Aorta (tissue), 5 donors: ENCODE measurements around the gene HACE1. TPM values are rescaled to one million over a fixed set of nuclear protein-coding genes. Genes with fewer than 3 reads are reported as not detected.

Experiments used
- ATAC-seq: fragments of 200-7000 bp; cut with Tn5 transposase; one replicate; pipeline ENCODE4 v1.9.1; 2022; ENCODE audit warnings: moderate library complexity; ENCODE audit not compliant: low FRiP score
- DNase-seq, 2 donors: peaks; one replicate each; pipeline ENCODE4 v3.0.0-alpha.2; 2020
- H3K27ac ChIP-seq, 2 donors: one replicate each; pipeline ENCODE4 v1.5.1; 2013; ENCODE audit warnings: low read length in 2 of 2, mild to moderate bottlenecking in 2 of 2, moderate library complexity in 2 of 2, control low read depth in 1 of 2, inconsistent platforms in 1 of 2, low read depth in 1 of 2
- H3K27me3 ChIP-seq, 2 donors: one replicate each; pipeline ENCODE4 v1.6.1; 2013; ENCODE audit warnings: control low read depth in 1 of 2, low read length in 1 of 2, mild to moderate bottlenecking in 1 of 2, moderate library complexity in 1 of 2; ENCODE audit not compliant: insufficient read depth in 2 of 2, control insufficient read depth in 1 of 2
- H3K36me3 ChIP-seq, 2 donors: one replicate each; pipeline ENCODE4 v1.6.1; 2013; ENCODE audit warnings: control low read depth in 1 of 2, low read length in 1 of 2, mild to moderate bottlenecking in 1 of 2; ENCODE audit not compliant: insufficient read depth in 2 of 2, control insufficient read depth in 1 of 2
- H3K4me1 ChIP-seq, 2 donors: one replicate each; pipeline ENCODE4 v1.6.1; 2013; ENCODE audit warnings: low read length in 2 of 2, control low read depth in 1 of 2, mild to moderate bottlenecking in 1 of 2, moderate library complexity in 1 of 2; ENCODE audit not compliant: insufficient read depth in 2 of 2, control insufficient read depth in 1 of 2
- H3K4me3 ChIP-seq, 2 donors: one replicate each; pipeline ENCODE4 v1.5.1; 2013; ENCODE audit warnings: low read length in 2 of 2, control low read depth in 1 of 2, mild to moderate bottlenecking in 1 of 2
- H3K9me3 ChIP-seq: one replicate; pipeline ENCODE4 v1.6.1; 2013; ENCODE audit warnings: mild to moderate bottlenecking, low read length; ENCODE audit not compliant: control insufficient read depth
- WGBS, 2 donors: extraction: QIAGEN DNeasy Blood & Tissue Kit; methylation state at CpG; one replicate each; pipeline ENCODE4 v1.1.7; 2013; 5-methylcytosine and 5-hydroxymethylcytosine counted together
- intact Hi-C, 2 donors: fragments of 100-400 bp; cut with DNase I; formaldehyde crosslinking; loops; one replicate each; pipeline versions ENCODE4 v1.14.2 to v1.15.0; 2022
- polyA plus RNA-seq, 2 donors: library from polyadenylated mRNA; stranded (reverse); fragments of 200-250 nt; gene quantifications; one replicate each; pipeline ENCODE4 v1.2.3, GENCODE V29; 2013
- total RNA-seq, 2 donors: library from RNA; stranded (reverse); fragmentation: NEBNext Ultra II Directional; extraction: Animal tissue kit (Norgen Biotek cat#: 25700); gene quantifications; one replicate each; pipeline ENCODE4 v1.2.1, GENCODE V29; 2021
- donor health status: healthy with polysubstance abuse.
- donor health status: Bipolar disorder and iron deficiency.
- donor health status: DM: no; HTN: no; CAD: no.
- donor health status: DM: no; HTN: no; CAD: no.
- donor health status: DM: yes; HTN: yes; CAD: no.

HACE1 gene
- total and polyA plus RNA-seq, 4 donors = 7.8 to 24.0 (median 13.0) TPM

GRCh38 chr6:104689551-104690205 lies 170.0 kb downstream of the HACE1 start:
- no peaks in the 10 kb centered on the region for H3K9me3 ChIP-seq
- ATAC-seq (no peak), DNase-seq (no peak)
- no peak overlapping the region for H3K27ac ChIP-seq
- H3K4me3 ChIP-seq = no peak overlapping the region
- WGBS, 2 donors = 68 to 74% methylated on average over 3 of the region's 3 CpGs
- no peaks in the 10 kb centered on the region for H3K36me3 ChIP-seq
- intact Hi-C loops = no loop called here
- no peaks in the 10 kb centered on the region for H3K27me3 ChIP-seq
- H3K4me1 ChIP-seq = no peaks in the 10 kb centered on the region

- Histone ChIP-seq H3K27ac (no peak overlapping the region), H3K27me3 (no peaks in the 10 kb centered on the region), H3K4me3 (no peak overlapping the region), H3K4me1 (no peaks in the 10 kb centered on the region), H3K36me3 (no peaks in the 10 kb centered on the region), H3K9me3 (no peaks in the 10 kb centered on the region)
- intact Hi-C loops = no loop called here
- 84 to 85% methylated on average over 3 of the region's 3 CpGs for WGBS, 2 donors
- ATAC-seq (no peak), DNase-seq (no peak)
Observed at GRCh38 chr6:104688283-104688969, 171.3 kb downstream of the HACE1 start.

GRCh38 chr6:104686550-104687175 lies 173.1 kb downstream of the HACE1 start:
- ATAC-seq (no peak), DNase-seq (no peak)
- Histone ChIP-seq H3K4me3 (no peak overlapping the region), H3K36me3 (no peaks in the 10 kb centered on the region), H3K4me1 (no peaks in the 10 kb centered on the region), H3K9me3 (no peaks in the 10 kb centered on the region), H3K27ac (no peak overlapping the region), H3K27me3 (no peaks in the 10 kb centered on the region)
- intact Hi-C loops = no loop called here
- 85 to 89% methylated on average over 6 of the region's 6 CpGs for WGBS, 2 donors

GRCh38 chr6:104685871-104686549 lies 173.7 kb downstream of the HACE1 start:
- no peaks in the 10 kb centered on the region for H3K27me3 ChIP-seq
- no peaks in the 10 kb centered on the region for H3K36me3 ChIP-seq
- 59 to 68% methylated on average over 6 of the region's 6 CpGs for WGBS, 2 donors
- H3K9me3 ChIP-seq = no peaks in the 10 kb centered on the region
- no peaks in the 10 kb centered on the region for H3K4me1 ChIP-seq
- intact Hi-C loops = no loop called here
- ATAC-seq = no peak
- no peak overlapping the region for H3K27ac ChIP-seq
- DNase-seq = no peak
- H3K4me3 ChIP-seq = no peak overlapping the region

GRCh38 chr6:104684911-104685415 lies 174.8 kb downstream of the HACE1 start:
- Histone ChIP-seq H3K4me3 (no peak overlapping the region), H3K4me1 (no peaks in the 10 kb centered on the region), H3K27ac (no peak overlapping the region), H3K36me3 (no peaks in the 10 kb centered on the region), H3K27me3 (no peaks in the 10 kb centered on the region), H3K9me3 (no peaks in the 10 kb centered on the region)
- ATAC-seq (no peak), DNase-seq (no peak)
- 83 to 92% methylated on average over 2 of the region's 2 CpGs for WGBS, 2 donors
- intact Hi-C loops = no loop called here

- no peaks in the 10 kb centered on the region for H3K36me3 ChIP-seq
- no peak overlapping the region for H3K27ac ChIP-seq
- H3K4me3 ChIP-seq = no peak overlapping the region
- H3K9me3 ChIP-seq = no peaks in the 10 kb centered on the region
- H3K27me3 ChIP-seq = no peaks in the 10 kb centered on the region
- ATAC-seq (no peak), DNase-seq (no peak)
- WGBS, 2 donors = 72 to 74% methylated on average over 4 of the region's 4 CpGs
- intact Hi-C loops = no loop called here
- no peaks in the 10 kb centered on the region for H3K4me1 ChIP-seq
Observed at GRCh38 chr6:104683809-104684208, 175.9 kb downstream of the HACE1 start.

GRCh38 chr6:104682722-104683643 lies 176.7 kb downstream of the HACE1 start:
- peaks cover 1% of the 10 kb centered on the region for H3K9me3 ChIP-seq
- H3K27me3 ChIP-seq = no peaks in the 10 kb centered on the region
- H3K36me3 ChIP-seq = no peaks in the 10 kb centered on the region
- H3K4me3 ChIP-seq = no peak overlapping the region
- DNase-seq (peak; percentile 50 to 77), ATAC-seq (no peak)
- 61 to 65% methylated on average over 15 of the region's 15 CpGs for WGBS, 2 donors
- intact Hi-C loops = no loop called here
- no peaks in the 10 kb centered on the region for H3K4me1 ChIP-seq
- no peak overlapping the region for H3K27ac ChIP-seq

- H3K27me3 ChIP-seq = no peaks in the 10 kb centered on the region
- H3K36me3 ChIP-seq = no peaks in the 10 kb centered on the region
- H3K27ac ChIP-seq = no peak overlapping the region
- intact Hi-C loops = no loop called here
- peaks cover 1% of the 10 kb centered on the region for H3K9me3 ChIP-seq
- 77 to 85% methylated on average over 2 of the region's 2 CpGs for WGBS, 2 donors
- no peaks in the 10 kb centered on the region for H3K4me1 ChIP-seq
- no peak for DNase-seq
- ATAC-seq = no peak
- no peak overlapping the region for H3K4me3 ChIP-seq
Observed at GRCh38 chr6:104680539-104680938, 179.2 kb downstream of the HACE1 start.
